ENCODE results near the gene LILRA2. TPM values are rescaled to one million over a fixed set of nuclear protein-coding genes. Genes with fewer than 3 reads are reported as not detected.

LILRA2 gene
- total and polyA plus RNA-seq, 2 of the 13 experiments (the other 11 are each of a cell fraction or from before 2014, with no cell fraction given), result 0.53 TPM; not detected in 1

DNA sequence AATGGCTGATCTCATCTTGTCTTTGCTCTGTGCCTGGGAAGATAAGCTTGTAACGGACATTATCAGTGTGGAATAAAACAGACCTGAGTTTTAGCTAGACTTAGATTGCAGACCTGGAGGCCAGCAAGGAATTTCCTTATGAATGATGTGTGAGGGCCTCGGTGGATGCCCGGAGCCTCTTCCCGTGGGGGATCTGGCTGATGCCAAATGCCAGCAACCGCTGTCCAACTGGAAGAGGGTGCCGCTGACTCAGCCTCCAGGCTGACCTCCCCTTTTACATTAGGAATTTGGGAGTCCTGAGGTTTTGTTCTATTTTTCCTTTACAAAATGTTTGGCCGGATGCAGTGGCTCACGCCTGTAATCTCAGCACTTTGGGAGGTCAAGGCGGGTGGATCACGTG, 19.6 kb upstream of the LILRA2 start:
- Histone ChIP-seq H3K4me1 (ENCODE audit: insufficient read depth, low read length) (no peaks in the 10 kb centered on the region), H3K27ac (ENCODE audit: extremely low read length, insufficient read depth, low read length) (no peak overlapping the region), H2AFZ (ENCODE audit: low read length) (no peak overlapping the region), H3K4me2 (ENCODE audit: low read depth, low read length) (no peak overlapping the region), H3K36me3 (replicated peaks in 1 of 2; ENCODE audit: control insufficient read depth in 1 of 2, insufficient read depth in 2 of 2, low read length in 2 of 2) (no peaks in the 10 kb centered on the region), H3K9ac (ENCODE audit: insufficient read depth, low read depth, low read length) (no peak overlapping the region), H3K27me3 (ENCODE audit: control insufficient read depth in 1 of 2, insufficient read depth in 2 of 2, low read length in 2 of 2) (no peaks in the 10 kb centered on the region; a peak in 1 of 5 replicates), H3K79me2 (ENCODE audit: insufficient read depth, low read length) (no peaks in the 10 kb centered on the region), H3K4me3 (replicated peaks in 1 of 3; ENCODE audit: insufficient read depth in 1 of 3, low read depth in 2 of 3, low read length in 3 of 3) (no peak overlapping the region), H3K9me3 (ENCODE audit: low read length) (no peaks in the 10 kb centered on the region), H4K20me1 (ENCODE audit: insufficient read depth, low read length) (no peaks in the 10 kb centered on the region)
- in situ Hi-C loops (cut with HindIII; ENCODE audit: extremely low pct_ligation_motif_present, low pct_unique_long_range_greater_than_20kb) (no loop called here), intact Hi-C loops (cut with micrococcal nuclease; ENCODE audit: unreplicated experiment) (no loop called here)
- ChIA-PET CTCF (ENCODE audit: low intra/inter-chr PET ratio, low total read pairs) (no interaction called here), POLR2A (no interaction called here)
- no TSS peak for BruUV-seq (replicated peaks)
- WGBS (ENCODE audit: low lambda C conversion rate), result 61% methylated on average over 10 of the region's 10 CpGs
- DNase-seq (ENCODE audit: low spot score) (no peak), ATAC-seq (no peak), FAIRE-seq (no peak)
- TF ChIP-seq, protein P1, sequence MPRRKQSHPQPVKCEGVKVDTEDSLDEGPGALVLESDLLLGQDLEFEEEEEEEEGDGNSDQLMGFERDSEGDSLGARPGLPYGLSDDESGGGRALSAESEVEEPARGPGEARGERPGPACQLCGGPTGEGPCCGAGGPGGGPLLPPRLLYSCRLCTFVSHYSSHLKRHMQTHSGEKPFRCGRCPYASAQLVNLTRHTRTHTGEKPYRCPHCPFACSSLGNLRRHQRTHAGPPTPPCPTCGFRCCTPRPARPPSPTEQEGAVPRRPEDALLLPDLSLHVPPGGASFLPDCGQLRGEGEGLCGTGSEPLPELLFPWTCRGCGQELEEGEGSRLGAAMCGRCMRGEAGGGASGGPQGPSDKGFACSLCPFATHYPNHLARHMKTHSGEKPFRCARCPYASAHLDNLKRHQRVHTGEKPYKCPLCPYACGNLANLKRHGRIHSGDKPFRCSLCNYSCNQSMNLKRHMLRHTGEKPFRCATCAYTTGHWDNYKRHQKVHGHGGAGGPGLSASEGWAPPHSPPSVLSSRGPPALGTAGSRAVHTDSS (CRISPR knock-in tag; conservative IDR thresholded peaks at IDR 0.05), result no peak

DNA sequence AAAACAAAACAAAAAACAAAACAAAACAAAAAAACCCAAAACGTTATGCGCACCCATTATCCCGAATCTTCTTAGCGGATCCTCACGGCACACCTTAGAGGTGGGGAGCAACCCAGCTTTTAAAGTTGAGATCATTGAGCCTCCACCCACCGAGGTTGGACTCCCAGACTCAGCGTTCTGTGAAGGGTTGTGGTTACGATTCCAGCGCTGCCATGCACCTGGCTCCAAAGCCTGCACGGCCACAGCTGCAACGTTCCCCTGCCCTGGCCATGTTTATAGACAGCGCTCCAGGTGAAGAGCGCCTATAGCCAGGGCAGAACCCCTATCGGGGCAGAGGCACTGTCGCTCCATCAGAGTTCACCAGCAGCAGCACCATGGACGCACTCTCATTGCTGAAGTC, 18.7 kb upstream of the LILRA2 start:
- ChIA-PET POLR2A (no interaction called here), CTCF (ENCODE audit: low intra/inter-chr PET ratio, low total read pairs) (no interaction called here)
- Histone ChIP-seq H3K27me3 (ENCODE audit: control insufficient read depth in 1 of 2, insufficient read depth in 2 of 2, low read length in 2 of 2) (no peaks in the 10 kb centered on the region; a peak in 1 of 5 replicates), H2AFZ (ENCODE audit: low read length) (no peak overlapping the region), H3K36me3 (replicated peaks in 1 of 2; ENCODE audit: control insufficient read depth in 1 of 2, insufficient read depth in 2 of 2, low read length in 2 of 2) (no peaks in the 10 kb centered on the region), H3K27ac (ENCODE audit: extremely low read length, insufficient read depth, low read length) (no peak overlapping the region), H3K9ac (ENCODE audit: insufficient read depth, low read depth, low read length) (no peak overlapping the region), H3K9me3 (ENCODE audit: low read length) (no peaks in the 10 kb centered on the region), H3K4me2 (ENCODE audit: low read depth, low read length) (no peak overlapping the region), H4K20me1 (ENCODE audit: insufficient read depth, low read length) (no peaks in the 10 kb centered on the region), H3K4me1 (ENCODE audit: insufficient read depth, low read length) (no peaks in the 10 kb centered on the region), H3K4me3 (replicated peaks in 1 of 3; ENCODE audit: insufficient read depth in 1 of 3, low read depth in 2 of 3, low read length in 3 of 3) (no peak overlapping the region), H3K79me2 (ENCODE audit: insufficient read depth, low read length) (no peaks in the 10 kb centered on the region)
- WGBS (ENCODE audit: low lambda C conversion rate), result 64% methylated on average over 9 of the region's 16 CpGs
- intact Hi-C loops (cut with micrococcal nuclease; ENCODE audit: unreplicated experiment) (no loop called here), in situ Hi-C loops (cut with HindIII; ENCODE audit: extremely low pct_ligation_motif_present, low pct_unique_long_range_greater_than_20kb) (no loop called here)
- no TSS peak for BruUV-seq (replicated peaks)
- no peak for ATAC-seq
- no peak for DNase-seq (ENCODE audit: low spot score)
- FAIRE-seq, result no peak
- TF ChIP-seq PAWR (CRISPR knock-in tag; IDR thresholded peaks at IDR 0.05; ENCODE audit: borderline replicate concordance) (no peak), ZNF780A (CRISPR knock-in tag; IDR thresholded peaks at IDR 0.05) (no peak), NCOA1 (CRISPR knock-in tag; IDR thresholded peaks at IDR 0.05) (no peak), MED13 (CRISPR knock-in tag; IDR thresholded peaks at IDR 0.05) (no peak), ZNF775 (CRISPR knock-in tag; IDR thresholded peaks at IDR 0.05; ENCODE audit: borderline replicate concordance) (no peak), ZNF563 (CRISPR knock-in tag; IDR thresholded peaks at IDR 0.05) (no peak), PAX8 (CRISPR knock-in tag; IDR thresholded peaks at IDR 0.05; ENCODE audit: borderline replicate concordance) (no peak), ZNF383 (CRISPR knock-in tag; IDR thresholded peaks at IDR 0.05; ENCODE audit: borderline replicate concordance) (no peak), ZNF781 (CRISPR knock-in tag; IDR thresholded peaks at IDR 0.05; ENCODE audit: borderline replicate concordance, not compliant biosample characterization) (no peak), TAF15 (IDR thresholded peaks at IDR 0.05; ENCODE audit: low read depth, low read length, poor library complexity, severe bottlenecking) (no peak), IKZF4 (CRISPR knock-in tag; IDR thresholded peaks at IDR 0.05; ENCODE audit: borderline replicate concordance, low read depth, not compliant biosample characterization) (no peak), TBP (CRISPR knock-in tag; IDR thresholded peaks at IDR 0.05) (no peak)
- TF ChIP-seq, protein P2, sequence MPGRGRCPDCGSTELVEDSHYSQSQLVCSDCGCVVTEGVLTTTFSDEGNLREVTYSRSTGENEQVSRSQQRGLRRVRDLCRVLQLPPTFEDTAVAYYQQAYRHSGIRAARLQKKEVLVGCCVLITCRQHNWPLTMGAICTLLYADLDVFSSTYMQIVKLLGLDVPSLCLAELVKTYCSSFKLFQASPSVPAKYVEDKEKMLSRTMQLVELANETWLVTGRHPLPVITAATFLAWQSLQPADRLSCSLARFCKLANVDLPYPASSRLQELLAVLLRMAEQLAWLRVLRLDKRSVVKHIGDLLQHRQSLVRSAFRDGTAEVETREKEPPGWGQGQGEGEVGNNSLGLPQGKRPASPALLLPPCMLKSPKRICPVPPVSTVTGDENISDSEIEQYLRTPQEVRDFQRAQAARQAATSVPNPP (CRISPR knock-in tag; IDR thresholded peaks at IDR 0.05), result no peak
- TF ChIP-seq, protein P3, sequence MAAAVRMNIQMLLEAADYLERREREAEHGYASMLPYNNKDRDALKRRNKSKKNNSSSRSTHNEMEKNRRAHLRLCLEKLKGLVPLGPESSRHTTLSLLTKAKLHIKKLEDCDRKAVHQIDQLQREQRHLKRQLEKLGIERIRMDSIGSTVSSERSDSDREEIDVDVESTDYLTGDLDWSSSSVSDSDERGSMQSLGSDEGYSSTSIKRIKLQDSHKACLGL (CRISPR knock-in tag; IDR thresholded peaks at IDR 0.05), result no peak
